SIG-M5 treated with dmso at 0.1 percent for 504 hours (cell line): ENCODE results near the gene TLK2.
A peak's percentile ranks its signal among the peaks of the same experiment; 100 is the strongest.
"Not testable (repeated sequence)": the region's sequence is repeated elsewhere in the genome, so short reads cannot be mapped to it uniquely, and the experiment has no call there.

Experiments
- DNase-seq: peaks from one replicate; lab custom pipeline; 2025; ENCODE audit not compliant: unreplicated experiment; lab: John Stamatoyannopoulos, UW

TLK2 gene

DNA sequence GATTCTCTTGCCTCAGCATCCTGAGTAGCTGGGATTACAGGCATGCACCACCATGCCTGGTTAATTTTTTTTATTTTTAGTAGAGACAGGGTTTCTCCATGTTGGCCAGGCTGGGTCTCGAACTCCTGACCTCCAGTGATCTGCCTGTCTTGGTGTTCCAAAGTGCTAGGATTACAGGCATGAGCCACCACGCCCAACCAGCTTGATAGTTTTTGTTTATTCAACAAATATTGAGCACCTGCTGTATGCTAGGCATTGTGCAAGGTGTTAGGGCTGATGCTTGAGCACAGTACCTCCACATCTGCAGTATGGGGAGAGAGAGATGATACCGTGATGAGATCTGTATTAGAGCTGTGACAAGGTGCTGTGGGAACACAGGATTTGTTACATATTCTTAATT is 3.9 kb downstream of the TLK2 start:
- not testable (repeated sequence) for DNase-seq

- not testable (repeated sequence) for DNase-seq
Measured at GRCh38 chr17:62490990-62491389, 12.4 kb downstream of the TLK2 start.

GRCh38 chr17:62493049-62493655 is 14.5 kb downstream of the TLK2 start:
- not testable (repeated sequence) for DNase-seq

DNA sequence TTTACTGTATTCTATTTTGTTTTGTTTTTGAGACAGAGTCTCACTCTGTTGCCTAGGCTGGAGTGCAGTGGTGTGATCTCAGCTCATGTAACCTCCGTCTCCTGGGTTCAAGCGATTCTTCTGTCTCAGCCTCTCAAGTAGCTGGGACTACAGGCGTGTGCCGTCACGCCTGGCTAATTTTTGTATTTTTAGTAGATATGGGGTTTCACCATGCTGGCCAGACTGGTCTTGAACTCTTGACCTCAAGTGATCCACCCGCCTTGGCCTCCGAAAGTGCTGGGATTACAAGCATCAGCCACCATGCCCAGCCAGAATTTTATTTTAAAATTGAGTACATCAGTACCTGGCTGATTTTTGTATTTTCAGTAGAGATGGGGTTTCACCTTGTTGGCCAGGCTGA is 15.4 kb downstream of the TLK2 start:
- not testable (repeated sequence) for DNase-seq

GRCh38 chr17:62496344-62496743 is 17.7 kb downstream of the TLK2 start:
- not testable (repeated sequence) for DNase-seq

- DNase-seq = not testable (repeated sequence)
Measured at GRCh38 chr17:62498796-62499195, 20.2 kb downstream of the TLK2 start.

DNA sequence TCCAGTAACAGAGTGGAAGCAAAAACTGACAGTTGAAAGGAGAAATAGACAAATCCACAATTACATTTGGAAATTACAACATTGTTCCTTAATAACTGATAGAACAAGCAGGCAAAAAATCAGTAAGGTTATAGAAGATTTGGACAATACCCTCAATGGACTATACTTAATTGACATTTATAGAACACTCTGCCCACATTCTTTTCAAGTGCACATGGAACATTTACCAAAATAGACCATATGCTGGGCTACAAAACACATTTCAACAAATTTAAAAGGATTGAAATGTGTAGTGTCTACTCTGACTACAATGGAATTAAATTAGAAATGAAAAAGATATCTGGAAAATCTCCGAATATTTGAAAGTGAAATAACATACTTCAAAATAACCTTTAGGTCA is 21.8 kb downstream of the TLK2 start:
- DNase-seq = not testable (repeated sequence)

DNA sequence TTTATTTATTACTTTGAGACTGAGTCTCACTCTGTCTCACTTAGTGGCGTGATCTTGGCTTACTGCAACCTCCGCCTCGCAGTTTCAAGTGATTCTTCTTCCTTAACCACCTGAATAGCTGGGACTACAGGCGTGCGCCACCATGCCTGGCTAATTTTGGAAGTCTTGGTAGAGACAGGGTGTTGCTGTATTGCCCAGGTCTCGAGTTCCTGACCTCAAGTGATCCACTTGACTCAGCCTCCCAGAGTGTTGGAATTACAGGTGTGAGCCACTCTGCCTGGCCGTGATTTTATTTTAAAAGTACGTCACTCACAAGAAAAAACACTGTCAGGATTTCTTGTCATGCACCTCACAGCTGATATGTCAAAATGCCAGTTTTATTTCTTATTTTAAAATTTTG is 26.2 kb downstream of the TLK2 start:
- not testable (repeated sequence) for DNase-seq

DNA sequence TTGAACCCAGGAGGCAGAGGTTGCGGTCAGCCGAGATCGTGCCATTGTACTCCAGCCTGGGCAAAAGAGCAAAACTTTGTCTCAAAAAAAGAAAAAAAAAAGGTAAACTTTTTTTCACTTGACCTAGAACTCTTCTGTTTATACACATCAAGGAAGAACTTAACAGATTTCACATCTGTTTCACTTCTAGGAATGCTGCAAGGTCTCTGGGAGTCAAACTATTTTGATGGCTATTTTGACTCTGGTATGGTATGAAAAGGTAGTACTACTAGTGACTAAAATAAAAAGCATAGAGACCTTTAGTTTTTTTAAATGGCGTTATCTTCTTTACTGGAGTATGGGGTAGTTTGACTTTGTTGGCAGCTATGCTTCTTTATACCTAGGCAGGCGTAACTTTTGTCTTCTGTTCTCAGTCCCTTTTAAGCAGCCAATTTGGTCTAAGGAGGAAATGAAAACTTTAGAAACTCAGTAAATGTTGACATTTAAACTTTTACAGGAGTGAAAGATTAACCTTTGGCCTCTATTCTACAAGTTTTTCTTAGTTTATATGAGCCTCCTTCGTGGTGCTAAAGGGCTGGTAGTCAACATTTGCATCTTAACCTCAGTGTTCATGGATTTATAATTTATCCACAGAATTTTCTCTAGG is 28.7 kb downstream of the TLK2 start:
- DNase-seq = not testable (repeated sequence)

DNA sequence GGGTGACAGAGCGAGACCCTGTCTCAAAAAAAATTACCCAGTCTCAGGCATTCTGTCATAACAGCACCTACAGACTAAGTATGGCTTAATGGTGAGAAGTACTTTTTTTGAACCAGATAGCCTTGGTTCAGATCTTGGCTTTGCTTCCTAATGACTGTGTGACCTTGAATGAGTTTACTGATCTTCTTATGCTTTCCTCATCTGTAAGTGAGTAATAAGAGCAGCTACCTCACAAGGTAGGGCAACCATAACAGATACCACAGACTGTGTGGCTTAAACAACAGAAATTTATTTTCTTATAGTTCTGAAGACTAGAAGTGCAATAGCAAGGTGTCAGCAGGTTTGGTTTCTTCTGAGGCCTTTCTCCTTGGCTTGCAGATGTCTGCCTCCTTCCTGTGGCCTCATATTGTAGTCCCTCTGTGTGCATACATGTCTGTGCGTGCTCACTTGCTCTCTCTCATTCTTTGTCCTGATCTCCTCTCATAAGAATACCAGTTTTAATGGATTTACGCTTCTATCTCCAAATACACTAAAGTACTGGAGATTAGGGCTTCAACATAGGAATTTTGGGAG is 31.7 kb downstream of the TLK2 start:
- not testable (repeated sequence) for DNase-seq

GRCh38 chr17:62511014-62511413 is 32.4 kb downstream of the TLK2 start:
- not testable (repeated sequence) for DNase-seq

GRCh38 chr17:62516376-62516775 is 37.8 kb downstream of the TLK2 start:
- not testable (repeated sequence) for DNase-seq

DNA sequence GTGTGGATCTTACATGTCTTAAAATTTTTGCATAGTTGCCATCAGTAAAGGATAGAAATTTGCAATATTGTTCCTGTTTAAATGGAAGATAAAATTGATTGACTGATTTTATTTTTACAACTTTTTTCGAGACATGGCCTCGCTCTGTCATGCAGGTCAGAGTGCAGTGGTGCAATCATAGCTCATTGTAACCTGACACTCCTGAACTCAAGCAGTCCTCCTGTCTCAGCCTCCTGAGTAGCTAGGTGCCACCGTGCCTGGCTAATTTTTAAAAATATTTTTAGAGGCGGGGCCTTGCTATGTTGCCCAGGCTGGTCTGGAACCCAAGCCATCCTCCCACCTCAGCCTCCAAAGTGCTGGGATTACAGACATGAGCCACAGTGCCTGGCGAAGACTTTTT is 42.7 kb downstream of the TLK2 start:
- DNase-seq = not testable (repeated sequence)

DNA sequence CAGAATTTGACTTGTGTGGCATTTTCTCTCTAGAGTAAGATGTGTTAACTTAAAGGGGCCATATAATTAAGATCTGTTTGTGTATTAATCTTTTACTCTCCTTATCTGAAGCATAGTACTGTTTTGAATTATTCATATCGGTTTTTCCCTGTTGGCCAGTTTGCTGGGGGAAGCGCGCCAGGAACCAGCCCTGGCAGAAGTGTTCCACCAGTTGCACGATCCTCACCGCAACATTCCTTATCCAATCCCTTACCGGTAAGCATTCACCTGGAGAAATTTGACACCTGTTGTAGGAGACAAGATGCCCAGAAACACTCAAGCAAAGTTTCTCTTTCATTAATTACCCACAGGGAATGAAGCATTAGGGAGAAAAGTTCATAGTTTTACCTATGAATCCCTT is 45.5 kb downstream of the TLK2 start:
- not testable (repeated sequence) for DNase-seq

DNA sequence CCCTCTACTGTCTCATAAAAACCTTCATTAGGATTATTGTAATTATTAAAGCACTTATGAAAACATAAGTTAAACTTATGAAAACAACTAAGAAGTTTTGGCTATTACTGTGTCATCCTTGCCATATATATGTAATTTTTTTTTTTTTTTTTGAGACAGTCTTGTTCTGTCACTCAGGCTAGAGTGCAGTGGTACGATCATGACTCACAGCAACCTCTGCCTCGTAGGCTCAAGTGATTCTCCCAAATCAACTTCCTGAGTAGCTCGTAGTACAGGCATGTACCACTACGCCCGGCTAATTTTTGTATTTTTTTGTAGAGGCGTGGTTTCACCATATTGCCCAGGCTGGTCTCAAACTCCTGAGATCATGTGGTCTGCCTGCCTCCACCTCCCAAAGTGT is 46.7 kb downstream of the TLK2 start:
- not testable (repeated sequence) for DNase-seq

- not testable (repeated sequence) for DNase-seq
Measured at GRCh38 chr17:62530936-62531335, 52.3 kb downstream of the TLK2 start.

DNA sequence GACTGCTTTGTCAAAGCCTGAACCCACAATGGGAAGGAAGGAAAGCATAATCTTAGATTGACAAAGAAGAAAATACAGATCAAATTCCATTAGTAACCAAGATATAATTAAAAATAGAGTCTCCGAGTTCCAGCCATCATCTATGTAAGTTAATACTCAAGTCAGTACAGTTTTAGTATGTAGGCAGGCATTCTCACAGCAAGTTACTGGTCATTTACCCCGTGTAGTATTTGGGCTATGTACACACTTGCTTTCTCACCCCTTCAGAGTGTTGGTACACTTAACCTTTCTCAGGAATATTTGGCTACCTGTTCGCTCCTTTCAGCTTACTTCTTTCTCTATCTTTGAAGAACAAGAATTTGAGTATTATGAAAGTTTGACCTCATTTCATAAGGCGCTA is 57.9 kb downstream of the TLK2 start:
- not testable (repeated sequence) for DNase-seq

DNA sequence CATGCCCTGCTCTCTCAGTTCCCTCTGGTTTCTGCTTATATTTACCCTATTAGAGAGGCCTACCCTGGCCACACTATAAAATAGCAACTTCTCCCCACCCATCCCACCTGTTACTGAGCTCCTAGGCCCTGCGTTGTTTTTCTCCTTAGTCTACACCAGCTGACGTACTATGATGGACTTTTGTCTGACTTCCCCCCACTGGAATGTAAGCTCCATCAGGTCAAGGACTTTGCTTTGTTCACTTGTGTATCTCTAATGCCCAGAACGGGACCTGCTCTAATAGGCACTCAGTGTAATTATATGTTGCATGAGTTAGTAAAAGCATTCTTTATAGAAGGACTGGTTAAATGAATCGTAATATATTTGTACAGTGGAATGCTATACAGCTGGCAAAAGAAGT is 62.4 kb downstream of the TLK2 start:
- DNase-seq = not testable (repeated sequence)

DNA sequence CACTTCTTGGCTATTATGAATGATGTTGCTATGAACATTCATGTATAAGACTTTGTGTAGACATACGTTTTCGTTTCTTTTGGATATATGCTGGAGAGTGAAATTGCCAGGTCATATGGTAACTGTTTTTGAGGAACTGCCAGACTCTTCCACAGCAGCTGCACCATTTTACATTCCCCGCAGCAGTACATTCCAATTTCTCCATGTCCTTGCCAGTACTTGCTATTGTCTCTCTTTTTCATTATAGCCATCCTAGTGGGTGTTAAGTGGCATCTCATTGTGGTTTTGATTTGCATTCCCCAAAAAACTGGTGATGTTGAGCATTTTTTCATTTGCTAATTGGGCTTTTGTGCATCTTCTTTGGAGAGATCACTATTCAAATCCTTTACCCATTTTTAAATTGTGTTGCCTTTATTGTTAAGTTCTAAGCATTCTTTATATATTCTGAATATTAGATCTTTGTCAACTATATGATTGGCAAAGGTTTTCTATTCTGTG is 64.7 kb downstream of the TLK2 start:
- DNase-seq = not testable (repeated sequence)

- not testable (repeated sequence) for DNase-seq
Measured at GRCh38 chr17:62546066-62546465, 67.4 kb downstream of the TLK2 start.

GRCh38 chr17:62552851-62553659 is 74.4 kb downstream of the TLK2 start:
- DNase-seq = peak; percentile 71
